HG03342 (cell line): ENCODE data around the gene PRDM11.
A peak's percentile ranks its signal among the peaks of the same experiment; 100 is the strongest.

Experiments
- ATAC-seq: cut with Tn5 transposase; IDR thresholded peaks from one replicate; pipeline ENCODE4 v1.9.1; 2021; ENCODE audit warnings: mild to moderate bottlenecking, moderate library complexity; ENCODE audit not compliant: unreplicated experiment

Gene PRDM11

DNA sequence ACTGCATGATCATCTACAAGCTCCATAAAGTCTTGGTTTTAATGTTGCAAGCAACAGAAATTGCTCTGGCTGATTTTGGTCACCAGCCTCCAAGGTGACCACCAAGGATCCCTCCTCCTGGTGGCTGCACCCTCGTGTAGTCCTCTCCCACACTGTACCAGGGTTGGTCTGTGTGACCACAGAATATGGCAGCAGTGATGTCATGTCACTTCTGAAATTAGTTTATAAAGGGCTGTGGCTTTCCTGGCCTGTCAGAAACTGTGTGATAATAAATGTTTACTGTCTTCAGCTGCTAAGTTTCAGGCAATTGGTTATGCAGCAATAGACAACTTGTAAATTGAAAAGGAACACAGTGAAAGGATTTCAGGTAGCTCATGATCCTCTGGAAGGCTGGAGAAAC is 5.3 kb upstream of the PRDM11 start:
- no peak for ATAC-seq

- no peak for ATAC-seq
Observed at GRCh38 chr11:45141631-45142030, 4.8 kb upstream of the PRDM11 start.

GRCh38 chr11:45142241-45143055 is 4.0 kb upstream of the PRDM11 start:
- ATAC-seq = no peak

- ATAC-seq = no peak
Observed at GRCh38 chr11:45143494-45143893, 2.9 kb upstream of the PRDM11 start.

GRCh38 chr11:45144126-45145082 is 2.0 kb upstream of the PRDM11 start:
- ATAC-seq = no peak

GRCh38 chr11:45145083-45145378 is 1.4 kb upstream of the PRDM11 start:
- ATAC-seq = no peak

- ATAC-seq = no peak
Observed at GRCh38 chr11:45145379-45146071, 914 bp upstream of the PRDM11 start.

DNA sequence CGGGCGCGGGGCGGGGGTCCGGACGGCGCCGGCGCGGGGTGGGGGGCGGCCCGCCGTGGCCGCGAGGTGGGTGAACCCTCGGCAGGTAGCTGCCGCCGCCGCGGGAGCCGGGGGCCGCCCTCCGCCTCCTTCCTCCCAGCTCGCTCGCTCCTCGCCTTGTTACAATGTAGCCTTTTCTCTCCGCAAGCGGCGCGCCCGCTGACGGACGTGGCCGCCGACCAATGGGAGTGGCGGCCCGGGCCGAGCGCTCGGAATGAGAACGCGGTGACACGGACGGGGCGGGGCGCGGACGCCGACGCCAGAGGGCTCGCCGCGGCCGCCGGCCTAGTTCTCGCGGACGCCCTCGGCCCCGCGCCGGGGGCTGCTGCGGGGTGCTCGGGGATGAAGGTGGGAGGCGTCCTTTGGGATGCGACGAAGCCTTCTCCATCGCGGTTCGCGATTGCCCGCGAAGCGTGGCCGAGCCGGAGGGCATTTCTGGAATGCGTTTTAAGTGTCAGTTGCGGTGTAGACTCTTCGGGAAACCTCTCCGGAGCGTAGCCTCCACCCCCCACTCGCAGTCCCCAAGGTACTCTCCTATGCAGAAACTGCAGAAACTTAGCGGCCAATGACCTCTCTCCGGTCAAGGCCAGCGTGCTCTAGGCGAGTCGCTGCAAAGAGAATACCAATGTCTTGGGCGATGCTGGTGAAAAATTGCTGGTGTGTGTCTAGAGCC is 734 bp downstream of the PRDM11 start:
- peak; percentile 99 for ATAC-seq

DNA sequence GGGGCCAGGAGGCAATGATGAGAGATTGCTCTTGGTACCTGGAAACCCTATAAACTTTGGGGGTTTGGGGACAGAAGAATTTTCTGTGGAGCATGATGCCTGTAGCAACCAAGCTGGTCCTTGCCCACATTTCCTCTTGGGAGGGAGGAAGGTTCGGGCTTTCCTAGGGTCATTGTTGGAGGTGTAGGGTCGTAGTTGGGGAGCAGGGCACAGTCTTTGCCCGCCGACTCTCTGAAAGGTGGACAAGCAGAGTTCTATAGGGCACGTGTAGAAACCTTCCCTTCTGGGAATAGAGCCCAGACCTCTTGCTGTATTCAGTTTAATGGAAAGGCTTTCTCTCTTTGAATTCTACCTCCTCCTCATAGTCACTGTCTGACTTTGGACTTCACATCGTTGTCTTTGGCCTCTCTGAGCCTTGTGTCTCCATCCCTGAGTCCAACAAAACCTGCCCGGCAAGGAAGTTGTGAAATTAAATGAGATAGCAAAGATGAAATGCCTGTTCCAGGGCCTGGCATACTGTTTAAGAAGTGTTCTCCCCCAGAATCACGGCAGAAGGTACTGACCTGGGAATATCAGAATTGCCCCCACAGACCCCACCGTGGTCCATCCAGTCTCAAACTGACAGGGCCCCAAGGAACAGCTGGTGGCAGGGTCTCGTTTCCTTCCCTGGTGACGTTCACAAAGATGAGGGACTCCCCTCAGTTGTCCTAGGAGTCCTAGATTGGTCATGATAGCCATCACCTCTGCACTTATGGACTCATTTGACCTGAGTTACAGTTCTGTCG is 1.6 kb downstream of the PRDM11 start:
- no peak for ATAC-seq

DNA sequence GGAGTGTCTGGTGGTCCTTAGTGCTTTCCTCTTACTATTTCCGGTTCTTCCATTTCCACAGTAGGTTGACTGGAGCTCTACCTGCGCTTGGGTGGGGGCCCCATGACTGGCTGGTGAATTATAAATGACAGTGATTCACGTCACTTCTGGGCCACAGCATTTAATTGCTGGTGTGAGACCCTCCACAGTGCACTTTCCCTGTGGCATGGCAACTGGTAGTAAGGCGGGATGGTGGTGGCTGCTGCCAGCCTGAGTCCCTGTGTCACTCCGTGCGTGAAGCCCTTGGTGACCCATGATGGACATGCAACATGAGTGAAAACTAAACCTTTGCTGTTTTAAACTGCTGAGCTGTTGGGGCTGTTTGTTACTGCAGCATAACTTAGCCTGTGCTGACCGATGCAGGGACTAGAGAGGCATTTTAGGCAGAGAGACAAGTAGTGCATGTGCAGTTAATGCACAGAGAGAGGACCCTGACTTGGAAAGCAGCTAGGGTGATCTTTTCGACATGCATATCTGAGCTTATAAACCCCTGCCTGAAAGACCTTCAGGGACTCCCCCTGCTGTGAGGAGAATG is 3.1 kb downstream of the PRDM11 start:
- no peak for ATAC-seq

- ATAC-seq = no peak
Observed at GRCh38 chr11:45150301-45150700, 3.9 kb downstream of the PRDM11 start.

DNA sequence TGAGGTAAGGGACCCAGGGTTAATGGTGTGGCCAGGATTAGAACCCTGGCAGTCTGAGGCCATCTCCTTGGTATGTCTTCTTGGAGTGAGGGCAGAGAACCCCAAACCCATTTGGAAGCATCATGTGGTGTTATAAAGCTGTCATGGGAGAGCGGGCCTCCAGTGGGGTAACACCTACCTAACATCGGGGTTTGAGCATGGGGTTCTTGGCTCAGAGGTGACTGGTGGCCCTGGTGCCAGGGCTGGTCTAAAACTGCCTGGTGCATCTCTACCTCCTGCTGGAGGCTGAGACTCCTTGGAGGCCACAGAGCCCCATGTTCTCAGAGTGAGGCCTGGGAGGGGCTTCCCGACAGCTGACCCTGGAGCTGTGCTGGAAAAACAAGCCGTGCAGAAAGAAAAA is 4.5 kb downstream of the PRDM11 start:
- ATAC-seq = no peak

DNA sequence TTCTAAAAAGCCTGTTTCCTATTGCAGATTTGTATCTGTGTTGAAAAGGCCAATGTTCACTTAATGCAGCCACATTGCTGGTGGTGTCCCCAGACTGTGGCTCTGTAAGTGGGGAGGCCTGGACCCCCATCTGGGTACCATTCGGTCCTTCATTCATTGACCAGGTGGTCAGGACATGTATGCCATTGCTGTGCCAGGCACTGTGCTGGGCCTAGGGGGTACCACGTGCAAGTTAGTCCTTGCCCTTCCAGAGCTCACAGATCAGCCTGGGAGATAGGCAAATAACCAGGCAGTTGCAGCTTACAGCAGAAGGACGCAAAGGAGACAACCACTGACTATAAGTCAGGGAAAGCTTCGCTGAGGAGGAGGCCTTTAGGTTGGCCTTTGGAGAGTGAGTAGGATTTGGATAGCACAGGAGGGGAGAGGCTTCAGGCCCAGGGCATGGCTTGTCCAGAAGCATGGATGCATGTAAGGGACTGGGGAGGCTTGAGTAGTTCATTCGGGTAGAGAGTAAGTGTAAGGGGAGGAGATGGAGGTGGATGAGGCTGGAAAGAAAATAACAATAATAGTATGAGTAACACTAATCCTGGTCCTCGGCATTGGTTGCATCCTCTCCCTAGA is 5.0 kb downstream of the PRDM11 start:
- no peak for ATAC-seq

DNA sequence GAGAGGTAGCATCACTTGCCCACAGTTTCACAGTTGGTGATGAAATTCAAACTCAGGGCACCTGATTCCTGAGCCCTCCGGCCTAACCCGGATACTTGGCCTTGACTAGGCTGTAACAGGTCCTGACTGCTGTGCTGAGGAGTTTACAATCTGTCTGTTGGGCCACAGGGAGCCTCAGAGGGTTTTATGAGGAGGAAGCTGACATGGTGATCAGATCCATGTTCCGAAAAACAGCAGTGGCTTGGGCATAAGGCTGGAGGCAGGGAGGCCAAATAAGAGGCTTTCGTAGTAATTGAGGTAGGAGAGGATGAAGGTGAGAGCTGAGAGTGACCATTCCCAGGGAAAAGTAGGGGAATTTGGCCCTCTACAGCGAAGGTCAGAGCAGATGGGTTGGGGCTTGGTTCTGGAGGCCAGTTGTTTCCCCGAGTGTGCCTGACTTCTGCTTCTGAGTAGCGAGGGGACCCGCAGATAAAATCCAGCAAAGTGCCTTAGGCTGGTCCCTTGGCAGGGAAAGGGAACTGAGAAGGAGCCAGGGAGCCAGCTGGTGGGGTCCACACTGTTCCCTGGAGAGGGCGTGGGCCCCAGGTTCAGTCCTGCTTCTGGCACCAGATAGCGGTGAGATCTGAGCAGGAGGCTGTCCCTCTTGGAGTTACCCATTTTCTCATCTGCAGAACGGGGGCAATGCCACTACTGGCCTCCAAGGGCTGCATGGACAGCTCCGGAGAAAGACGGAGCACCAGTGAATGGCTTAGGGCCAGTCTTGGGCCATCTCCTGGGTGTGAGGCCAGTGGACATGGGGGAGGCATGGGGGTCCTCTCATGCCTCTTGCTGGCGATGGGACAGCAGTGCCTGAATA is 6.5 kb downstream of the PRDM11 start:
- ATAC-seq = no peak

GRCh38 chr11:45154276-45154675 is 7.8 kb downstream of the PRDM11 start:
- no peak for ATAC-seq

- no peak for ATAC-seq
Observed at GRCh38 chr11:45155058-45155551, 8.7 kb downstream of the PRDM11 start.

DNA sequence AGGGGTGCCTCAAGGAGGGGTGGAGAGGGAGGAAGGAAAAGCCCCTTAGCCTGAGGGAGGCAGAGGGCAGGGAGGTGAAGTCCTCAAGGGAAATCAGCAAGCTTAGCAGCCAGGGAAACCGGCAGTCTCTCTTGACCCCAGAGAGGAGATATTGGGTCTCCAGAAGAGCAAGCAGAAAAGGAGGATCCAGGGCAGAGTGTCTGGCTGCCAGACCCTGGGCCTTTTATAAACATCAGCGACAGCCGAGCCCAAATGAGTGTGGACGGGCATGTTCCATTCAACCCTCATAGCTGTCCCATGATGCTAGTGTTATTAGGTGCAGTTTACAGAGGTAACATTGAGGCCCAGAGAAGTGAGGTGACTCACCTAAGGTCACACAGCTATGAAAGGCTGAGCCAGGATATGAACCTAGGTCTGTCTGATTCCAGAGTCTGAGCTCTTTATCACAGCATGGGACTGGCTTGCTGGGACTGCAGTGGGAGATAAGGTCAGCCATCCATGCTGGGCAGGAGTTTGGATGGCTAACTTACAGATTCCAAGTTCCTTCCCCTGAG is 9.3 kb downstream of the PRDM11 start:
- no peak for ATAC-seq

- no peak for ATAC-seq
Observed at GRCh38 chr11:45156201-45156600, 9.8 kb downstream of the PRDM11 start.
